Keratinocyte (primary cell): ENCODE data around the gene DCN. TPM values are rescaled to one million over a fixed set of nuclear protein-coding genes. Genes with fewer than 3 reads are reported as not detected.

Experiments used
- DNase-seq: peaks from one replicate; pipeline ENCODE4 v3.0.0-alpha.2; 2011; ENCODE audit warnings: low read depth, missing footprints, low spot score
- FAIRE-seq: peaks from 2 replicates; lab custom pipeline; 2011; peaks lifted over from hg19 to GRCh38; lab: Jason Lieb, UNC
- H2AFZ ChIP-seq: 2 replicates; pipeline ENCODE4 v1.6.0; 2012; ENCODE audit warnings: low read length, control low read depth, inconsistent platforms; ENCODE audit not compliant: control insufficient read depth
- H3K27ac ChIP-seq: 2 replicates; pipeline ENCODE4 v1.5.1; 2011; ENCODE audit warnings: low read length; ENCODE audit not compliant: control insufficient read depth, insufficient read depth
- H3K27me3 ChIP-seq: 3 replicates; pipeline ENCODE4 v1.6.0; 2011; ENCODE audit warnings: low read length; ENCODE audit not compliant: control insufficient read depth, insufficient read depth; ENCODE audit errors: extremely low read depth
- H3K36me3 ChIP-seq, 2 experiments: 2 replicates in 1 of 2; 3 replicates in 1 of 2; pipeline ENCODE4 v1.5.1; 2011; ENCODE audit warnings: low read length in 2 of 2, mild to moderate bottlenecking in 1 of 2; ENCODE audit not compliant: control insufficient read depth in 2 of 2, insufficient read depth in 2 of 2; ENCODE audit errors: extremely low read depth in 1 of 2
- H3K4me1 ChIP-seq: 3 replicates; pipeline ENCODE4 v1.5.1; 2011; ENCODE audit warnings: low read length; ENCODE audit not compliant: control insufficient read depth, insufficient read depth; ENCODE audit errors: extremely low read depth
- H3K4me2 ChIP-seq: 3 replicates; pipeline ENCODE4 v1.6.0; 2011; ENCODE audit warnings: low read depth, low read length; ENCODE audit not compliant: control insufficient read depth, insufficient read depth; ENCODE audit errors: extremely low read depth
- H3K4me3 ChIP-seq, 3 experiments: fragments of 200-600 bp in 1 of 3; sonication (generic) in 1 of 3; 2 replicates in 2 of 3; 3 replicates in 1 of 3; pipeline ENCODE4 v1.5.1; 2011 to 2016; ENCODE audit warnings: low read length in 3 of 3, mild to moderate bottlenecking in 3 of 3, control low read depth in 2 of 3, inconsistent platforms in 1 of 3, low read depth in 1 of 3, mixed read lengths in 1 of 3, mixed run types in 1 of 3, moderate library complexity in 1 of 3; ENCODE audit not compliant: control insufficient read depth in 2 of 3, insufficient read depth in 2 of 3; ENCODE audit errors: extremely low read depth in 1 of 3
- H3K79me2 ChIP-seq: 2 replicates; pipeline ENCODE4 v1.6.0; 2012; ENCODE audit warnings: low read length; ENCODE audit not compliant: control insufficient read depth, insufficient read depth
- H3K9ac ChIP-seq: 3 replicates; pipeline ENCODE4 v1.6.0; 2011; ENCODE audit warnings: low read length; ENCODE audit not compliant: control insufficient read depth, insufficient read depth; ENCODE audit errors: extremely low read depth
- H3K9me1 ChIP-seq: 3 replicates; pipeline ENCODE4 v1.6.0; 2011; ENCODE audit warnings: low read length; ENCODE audit not compliant: control insufficient read depth, insufficient read depth; ENCODE audit errors: extremely low read depth
- H3K9me3 ChIP-seq: 2 replicates; pipeline ENCODE4 v1.5.1; 2012; ENCODE audit warnings: low read depth, low read length; ENCODE audit not compliant: control insufficient read depth
- H4K20me1 ChIP-seq: 3 replicates; pipeline ENCODE4 v1.6.0; 2011; ENCODE audit warnings: low read length; ENCODE audit not compliant: control insufficient read depth, insufficient read depth; ENCODE audit errors: extremely low read depth
- EZH2 ChIP-seq: IDR thresholded peaks from one replicate; pipeline ENCODE4 v1.6.1; 2012; ENCODE audit warnings: inconsistent platforms, mild to moderate bottlenecking, low read length, moderate library complexity
- dilution Hi-C: fragments of 300-500 bp; cut with MboI; formaldehyde crosslinking; loops from one replicate; pipeline ENCODE4 v1.7.0; 2020; ENCODE audit warnings: low sequenced_read_pairs; ENCODE audit not compliant: extremely low pct_ligation_motif_present
- polyA plus RNA-seq, 5 experiments: library from polyadenylated mRNA; depleted of rRNA in 3 of 5; stranded (reverse) in 3 of 5; stranded (forward) in 1 of 5; unstranded in 1 of 5; fragments of >200 nt; gene quantifications; 1 replicate in 1 of 5; 2 replicates in 3 of 5; 3 replicates in 1 of 5; pipeline versions ENCODE4 v1.2.1 to v1.2.3, GENCODE V29; 2011 to 2012; ENCODE audit warnings: missing spikeins in 2 of 5, low read depth in 1 of 5, low replicate concordance in 1 of 5
- TF ChIP-seq, protein P1 (sequence below), 3 experiments: IDR thresholded peaks in 1 of 3; conservative IDR thresholded peaks in 1 of 3; optimal IDR thresholded peaks in 1 of 3; 2 replicates in 2 of 3; 3 replicates in 1 of 3; pipeline versions ENCODE3 to v1.5.1; 2011; ENCODE audit warnings: low read length in 3 of 3, mild to moderate bottlenecking in 3 of 3, moderate library complexity in 2 of 3, control low read depth in 1 of 3, inconsistent platforms in 1 of 3; ENCODE audit not compliant: insufficient read depth in 2 of 3; ENCODE audit errors: extremely low read depth in 1 of 3

DCN gene
- polyA plus RNA-seq, 1 donor (not counting 4 experiments of a cell fraction or from before 2014, with no cell fraction given), result 2.5 TPM

DNA sequence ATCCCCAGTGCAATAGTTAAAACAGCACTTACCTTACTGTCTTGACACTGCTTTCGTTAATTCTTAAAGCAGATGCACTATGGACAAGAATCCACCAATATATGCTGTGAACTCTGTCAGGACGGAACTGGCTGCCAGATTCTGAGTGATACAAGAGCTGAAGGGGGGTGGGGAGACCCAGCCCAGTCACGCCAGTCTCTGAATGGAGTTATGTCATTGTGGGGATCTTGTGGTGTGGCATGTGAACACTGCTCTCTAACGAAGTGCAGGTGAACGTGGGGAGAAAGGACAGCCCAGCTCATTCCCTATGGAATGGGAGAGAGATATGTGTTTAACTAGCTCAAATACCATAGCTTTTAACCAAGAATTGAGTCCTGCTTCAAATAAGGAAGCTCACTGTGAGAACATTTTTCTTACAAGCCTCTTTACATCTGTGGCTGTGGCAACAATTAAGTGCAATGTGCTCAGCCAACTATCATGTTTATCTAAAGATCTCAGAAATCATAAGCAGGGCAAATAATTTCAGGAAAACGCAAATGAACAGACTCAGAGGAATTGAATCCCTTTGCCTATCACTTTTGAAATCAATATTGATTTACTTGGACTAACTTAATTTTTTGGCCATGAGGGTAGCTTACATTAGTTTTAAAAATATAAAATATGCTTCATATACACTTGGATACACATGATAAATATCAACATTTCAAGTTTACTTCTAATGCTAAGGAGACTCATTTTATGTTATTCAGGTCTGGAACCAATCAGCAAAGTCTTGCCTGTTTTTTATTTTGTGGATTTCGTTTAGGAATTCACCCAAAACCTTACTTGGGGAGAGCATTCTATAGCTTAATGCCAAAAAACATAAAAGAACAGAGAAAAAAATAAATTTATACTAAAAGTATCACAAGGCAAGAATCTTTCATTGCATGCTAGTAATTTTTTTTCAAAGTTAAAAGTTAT is 71.0 kb downstream of the DCN start, which contains the start of gene LUM:
Gene LUM, minus strand, starts transcription at position 129 of the 960 bp plus-strand sequence. CDS start 2,515 bp downstream, outside the sequence.
- H3K27me3 ChIP-seq, result no peaks in the 10 kb centered on the region
- no peaks in the 10 kb centered on the region for H3K9me1 ChIP-seq
- TF ChIP-seq, protein P1, sequence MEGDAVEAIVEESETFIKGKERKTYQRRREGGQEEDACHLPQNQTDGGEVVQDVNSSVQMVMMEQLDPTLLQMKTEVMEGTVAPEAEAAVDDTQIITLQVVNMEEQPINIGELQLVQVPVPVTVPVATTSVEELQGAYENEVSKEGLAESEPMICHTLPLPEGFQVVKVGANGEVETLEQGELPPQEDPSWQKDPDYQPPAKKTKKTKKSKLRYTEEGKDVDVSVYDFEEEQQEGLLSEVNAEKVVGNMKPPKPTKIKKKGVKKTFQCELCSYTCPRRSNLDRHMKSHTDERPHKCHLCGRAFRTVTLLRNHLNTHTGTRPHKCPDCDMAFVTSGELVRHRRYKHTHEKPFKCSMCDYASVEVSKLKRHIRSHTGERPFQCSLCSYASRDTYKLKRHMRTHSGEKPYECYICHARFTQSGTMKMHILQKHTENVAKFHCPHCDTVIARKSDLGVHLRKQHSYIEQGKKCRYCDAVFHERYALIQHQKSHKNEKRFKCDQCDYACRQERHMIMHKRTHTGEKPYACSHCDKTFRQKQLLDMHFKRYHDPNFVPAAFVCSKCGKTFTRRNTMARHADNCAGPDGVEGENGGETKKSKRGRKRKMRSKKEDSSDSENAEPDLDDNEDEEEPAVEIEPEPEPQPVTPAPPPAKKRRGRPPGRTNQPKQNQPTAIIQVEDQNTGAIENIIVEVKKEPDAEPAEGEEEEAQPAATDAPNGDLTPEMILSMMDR (optimal IDR thresholded peaks at IDR 0.05 in 1 of 3, IDR thresholded peaks at IDR 0.05 in 1 of 3, conservative IDR thresholded peaks at IDR 0.05 in 1 of 3; ENCODE audit: extremely low read depth in 1 of 3, insufficient read depth in 2 of 3, low read length in 3 of 3), result no peak
- TF ChIP-seq EZH2, result no peak
- H4K20me1 ChIP-seq, result no peaks in the 10 kb centered on the region
- peak within 1 kb of the TSS; percentile 11 for H3K4me2 ChIP-seq
- no peaks in the 10 kb centered on the region for H3K79me2 ChIP-seq
- DNase-seq, result no peak
- no peak within 1 kb of the TSS for H3K9ac ChIP-seq
- no peak within 1 kb of the TSS for H3K4me3 ChIP-seq
- peak within 1 kb of the TSS; percentile 68 for H2AFZ ChIP-seq
- H3K9me3 ChIP-seq, result no peaks in the 10 kb centered on the region
- no peaks in the 10 kb centered on the region for H3K36me3 ChIP-seq
- no peak for FAIRE-seq
- H3K27ac ChIP-seq, result no peak within 1 kb of the TSS
- dilution Hi-C loops, result no loop called here
- H3K4me1 ChIP-seq, result peaks cover 6% of the 10 kb centered on the region

DNA sequence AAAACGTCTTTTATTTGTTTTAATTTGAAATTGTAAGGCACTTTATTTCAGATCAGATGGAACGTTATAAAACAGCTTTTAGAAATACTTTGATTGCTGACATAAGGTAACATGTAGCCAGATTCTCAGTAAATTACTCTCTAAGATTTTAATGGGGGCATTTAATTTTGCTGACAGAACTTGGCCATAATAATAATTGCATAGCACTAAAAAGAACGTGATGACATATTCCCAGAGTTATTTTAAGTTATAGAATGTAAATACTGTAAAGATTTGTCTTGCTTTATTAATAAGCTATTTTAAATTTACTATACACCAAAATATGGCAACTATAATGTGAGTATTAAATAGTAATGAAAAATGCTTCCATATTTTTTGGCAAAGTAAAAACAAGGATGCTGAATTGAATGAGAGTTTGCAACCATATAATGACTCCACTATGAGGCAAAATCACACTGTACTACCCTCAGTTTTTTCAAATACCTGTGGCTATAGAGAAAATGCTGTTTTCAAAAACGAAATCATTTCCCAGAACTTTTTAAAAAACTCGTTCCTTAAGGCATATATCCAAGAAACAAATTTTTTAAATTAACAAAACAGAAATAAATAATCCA is 72.2 kb downstream of the DCN start:
- Histone ChIP-seq H3K4me3 (no peak overlapping the region), H3K27me3 (no peaks in the 10 kb centered on the region), H3K27ac (no peak overlapping the region), H3K9ac (no peak overlapping the region), H3K9me1 (no peaks in the 10 kb centered on the region), H3K36me3 (no peaks in the 10 kb centered on the region), H3K4me2 (no peak overlapping the region), H3K79me2 (no peaks in the 10 kb centered on the region), H2AFZ (no peak overlapping the region), H3K4me1 (peaks cover 6% of the 10 kb centered on the region), H4K20me1 (no peaks in the 10 kb centered on the region), H3K9me3 (no peaks in the 10 kb centered on the region)
- dilution Hi-C loops, result no loop called here
- DNase-seq (no peak), FAIRE-seq (no peak)
- TF ChIP-seq EZH2, result no peak
- TF ChIP-seq, protein P1 (optimal IDR thresholded peaks at IDR 0.05 in 1 of 3, IDR thresholded peaks at IDR 0.05 in 1 of 3, conservative IDR thresholded peaks at IDR 0.05 in 1 of 3; ENCODE audit: extremely low read depth in 1 of 3, insufficient read depth in 2 of 3, low read length in 3 of 3), result no peak
